ENCODE measurements around the gene RASAL1.

The RASAL1 gene

DNA sequence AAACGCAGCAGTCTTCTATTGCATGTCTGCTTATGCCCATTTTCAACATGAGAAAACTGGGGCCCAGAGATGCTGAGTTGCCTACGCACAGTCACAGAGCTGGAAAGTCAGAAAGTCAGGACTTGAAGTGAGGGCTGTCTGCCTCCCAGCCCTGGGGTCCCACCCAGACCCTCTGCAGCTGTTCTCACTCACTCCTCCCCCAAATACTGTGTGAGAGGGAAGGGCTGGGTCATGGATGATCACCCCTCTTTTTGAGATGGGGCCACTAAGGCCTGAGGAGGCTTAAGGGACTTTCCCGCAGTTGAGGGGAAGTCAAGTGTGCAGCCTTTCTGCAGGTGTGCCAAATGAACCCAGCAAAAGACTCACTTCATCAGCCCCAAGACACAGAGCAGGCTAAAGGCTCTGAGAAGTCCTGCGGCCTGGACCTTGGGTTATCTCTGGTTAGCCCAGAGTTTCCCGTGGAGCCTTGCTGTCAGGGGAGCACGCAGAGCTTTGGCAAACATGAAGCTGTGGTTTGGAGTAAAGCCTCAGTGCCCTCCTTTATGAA, 60.4 kb downstream of the RASAL1 start:
- Mint-ChIP-seq H3K27me3 (no peaks in the 10 kb centered on the region), H3K27ac (peak overlapping the region; percentile 15), H3K36me3 (ENCODE audit: low read depth) (no peaks in the 10 kb centered on the region), H3K4me1 (peaks cover 45% of the 10 kb centered on the region), H3K4me3 (no peak overlapping the region), H3K9me3 (no peaks in the 10 kb centered on the region)
- DNase-seq (no peak), ATAC-seq (peak; percentile 30)

DNA sequence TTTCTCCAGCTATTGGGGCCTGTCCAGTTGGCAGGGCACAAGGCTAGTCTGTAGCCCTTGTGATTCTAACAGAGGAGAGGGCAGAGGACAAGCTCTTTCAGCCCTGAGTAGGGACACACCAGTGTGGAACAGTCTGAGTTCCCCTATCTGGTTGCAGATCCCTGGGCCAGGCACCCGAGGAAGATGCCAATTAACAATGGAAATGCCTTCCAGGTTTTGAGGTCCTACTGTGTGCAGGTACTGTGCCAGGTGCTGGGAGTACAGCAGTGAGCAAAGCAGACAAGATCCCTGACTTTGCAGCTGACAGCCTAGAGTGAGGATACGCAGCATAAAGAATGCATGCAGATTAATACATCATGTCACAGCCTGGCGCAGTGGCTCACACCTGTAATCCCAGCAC, 62.0 kb downstream of the RASAL1 start:
- Mint-ChIP-seq H3K9me3 (no peaks in the 10 kb centered on the region), H3K27ac (no peak overlapping the region), H3K27me3 (no peaks in the 10 kb centered on the region), H3K4me1 (peaks cover 53% of the 10 kb centered on the region), H3K36me3 (ENCODE audit: low read depth) (no peaks in the 10 kb centered on the region), H3K4me3 (no peak overlapping the region)
- no peak for DNase-seq
- ATAC-seq: no peak

DNA sequence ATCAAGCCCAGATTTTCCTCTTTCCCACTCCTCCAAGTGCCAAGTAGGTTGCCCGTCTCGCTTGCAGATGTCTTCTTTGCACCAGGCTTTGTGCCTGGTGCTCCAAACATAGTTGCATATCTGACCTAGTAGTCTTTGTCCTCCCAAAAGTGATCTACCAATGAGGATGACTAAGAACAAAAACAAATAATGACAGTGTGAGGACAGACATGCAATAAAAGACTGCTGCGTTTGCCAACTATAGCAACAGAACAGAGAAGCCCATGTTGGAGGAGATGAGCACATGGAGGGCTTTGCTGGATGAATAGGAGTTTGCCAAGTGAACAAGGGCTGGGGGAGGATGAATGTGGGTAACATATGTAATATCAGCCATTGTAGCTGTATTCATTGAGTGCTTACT, 63.4 kb downstream of the RASAL1 start:
- H3K4me3 Mint-ChIP-seq: no peak overlapping the region
- ATAC-seq: no peak
- H3K27me3 Mint-ChIP-seq: no peaks in the 10 kb centered on the region
- no peak for DNase-seq
- peaks cover 63% of the 10 kb centered on the region for H3K4me1 Mint-ChIP-seq
- H3K9me3 Mint-ChIP-seq: no peaks in the 10 kb centered on the region
- no peaks in the 10 kb centered on the region for H3K36me3 Mint-ChIP-seq (ENCODE audit: low read depth)
- H3K27ac Mint-ChIP-seq: no peak overlapping the region

DNA sequence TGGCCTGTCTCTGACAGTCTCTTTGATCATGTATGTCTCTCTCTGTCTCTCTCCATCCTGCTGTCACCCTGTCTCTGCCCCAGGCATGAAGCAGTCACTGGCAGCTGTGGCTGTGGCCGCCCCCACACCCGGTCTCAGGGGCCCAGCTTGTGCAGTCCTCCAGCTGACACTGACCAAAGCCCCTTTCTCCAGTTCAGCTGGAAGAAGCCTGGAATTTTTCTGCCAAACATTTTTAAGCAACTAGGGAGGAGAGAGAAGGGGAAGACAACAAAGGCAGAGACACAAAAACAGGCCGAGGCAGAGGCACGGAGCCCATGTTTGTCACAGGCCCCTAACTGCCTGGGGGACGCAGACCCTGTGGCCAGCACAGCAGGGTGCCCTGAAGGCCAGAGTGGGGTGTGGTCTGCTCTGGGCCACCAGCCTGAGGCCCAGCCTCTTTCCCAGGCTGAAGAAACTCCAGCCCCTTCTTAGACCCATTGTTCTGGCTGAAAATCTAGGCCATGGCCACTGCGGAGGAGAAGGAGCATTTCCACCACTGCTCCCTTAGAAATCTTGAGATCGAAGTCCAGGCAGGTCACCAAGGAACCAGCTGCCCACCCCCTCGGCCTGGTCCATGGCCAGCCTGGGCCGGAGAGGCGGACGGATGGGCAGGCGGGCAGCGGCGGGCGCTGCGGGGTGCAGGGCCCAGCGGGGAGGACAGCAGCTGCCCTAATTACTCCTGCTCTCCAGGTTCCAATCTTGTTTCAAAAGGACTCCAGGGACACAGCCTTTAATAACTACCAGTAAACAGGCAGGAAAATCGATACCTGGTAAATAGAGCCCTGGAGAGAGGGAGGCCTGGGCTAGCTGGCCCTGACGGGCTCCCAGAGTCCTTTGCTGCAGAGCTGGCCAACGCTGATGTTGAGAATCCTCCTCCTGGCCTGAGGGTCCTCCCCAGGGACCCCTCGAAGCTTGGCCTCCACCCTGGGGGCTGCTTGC, 64.1 kb downstream of the RASAL1 start:
- peaks cover 70% of the 10 kb centered on the region for H3K4me1 Mint-ChIP-seq
- peak overlapping the region; percentile 67 for H3K27ac Mint-ChIP-seq
- no peak for ATAC-seq
- no peaks in the 10 kb centered on the region for H3K36me3 Mint-ChIP-seq (ENCODE audit: low read depth)
- no peak for DNase-seq
- H3K4me3 Mint-ChIP-seq: peak overlapping the region; percentile 65
- H3K9me3 Mint-ChIP-seq: no peaks in the 10 kb centered on the region
- no peaks in the 10 kb centered on the region for H3K27me3 Mint-ChIP-seq

DNA sequence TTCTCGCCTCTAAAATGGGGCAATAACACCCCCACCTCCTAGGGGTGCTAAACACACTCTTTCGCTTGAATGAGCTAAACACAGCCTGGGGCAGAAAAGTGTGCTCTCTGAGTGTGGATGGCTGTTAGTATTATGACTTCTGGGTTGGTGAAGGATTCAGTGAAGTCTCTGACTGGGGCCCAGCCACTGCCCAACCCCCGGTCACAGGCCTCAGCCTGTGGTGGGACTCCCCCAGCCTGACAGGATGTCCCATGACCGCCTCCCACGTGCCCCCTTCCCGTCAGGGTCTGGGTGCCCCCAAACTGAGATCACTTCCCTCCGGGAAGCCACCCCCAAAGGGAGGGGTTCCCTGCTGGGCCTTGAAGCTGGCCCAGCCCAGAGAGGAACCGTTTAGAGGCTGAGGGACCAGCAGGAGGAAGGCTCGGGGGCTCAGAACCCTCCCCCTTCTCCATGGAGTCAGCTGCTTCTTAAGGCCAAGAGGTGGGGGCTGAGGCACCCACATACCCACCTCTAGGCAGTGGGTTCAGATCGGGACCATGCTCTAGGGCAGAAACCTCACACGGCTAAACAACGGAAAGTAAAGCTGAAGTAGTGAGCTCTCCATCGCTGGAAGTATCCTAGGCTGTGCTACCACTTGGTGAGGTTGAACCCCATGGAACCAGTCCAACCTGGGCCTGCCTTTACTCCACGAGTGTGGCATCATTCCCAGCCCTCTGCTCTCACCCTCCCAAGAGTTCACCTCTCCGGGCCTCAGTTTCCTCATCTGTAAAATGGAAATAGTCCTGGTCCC, 65.2 kb downstream of the RASAL1 start:
- Mint-ChIP-seq H3K9me3 (no peaks in the 10 kb centered on the region), H3K36me3 (ENCODE audit: low read depth) (no peaks in the 10 kb centered on the region), H3K27me3 (no peaks in the 10 kb centered on the region), H3K4me1 (peaks cover 68% of the 10 kb centered on the region), H3K27ac (peak overlapping the region; percentile 79), H3K4me3 (peak overlapping the region; percentile 65)
- ATAC-seq: peak; percentile 84
- peak; percentile 78 for DNase-seq

DNA sequence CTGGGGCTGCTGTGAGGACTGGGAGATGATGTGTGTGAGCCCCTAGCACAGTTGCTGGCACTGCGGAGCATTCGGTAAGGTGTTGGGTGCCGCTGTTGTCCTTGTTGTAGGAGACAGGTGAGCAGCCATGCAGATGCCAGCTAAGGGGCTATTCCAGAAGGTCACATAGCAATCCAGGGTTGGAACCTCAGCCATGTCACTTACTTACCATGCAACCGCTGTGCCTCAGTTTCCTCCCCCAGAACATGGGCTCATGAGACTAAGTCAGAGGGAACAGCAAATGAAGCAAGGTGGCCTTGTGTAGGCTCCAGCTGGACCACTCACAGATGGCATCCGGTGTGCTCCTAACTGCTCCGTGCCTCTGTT, 65.8 kb downstream of the RASAL1 start:
- ATAC-seq (no peak), DNase-seq (no peak)
- Mint-ChIP-seq H3K4me3 (peak overlapping the region; percentile 63), H3K27ac (peak overlapping the region; percentile 79), H3K36me3 (ENCODE audit: low read depth) (no peaks in the 10 kb centered on the region), H3K27me3 (no peaks in the 10 kb centered on the region), H3K4me1 (peaks cover 66% of the 10 kb centered on the region), H3K9me3 (no peaks in the 10 kb centered on the region)

DNA sequence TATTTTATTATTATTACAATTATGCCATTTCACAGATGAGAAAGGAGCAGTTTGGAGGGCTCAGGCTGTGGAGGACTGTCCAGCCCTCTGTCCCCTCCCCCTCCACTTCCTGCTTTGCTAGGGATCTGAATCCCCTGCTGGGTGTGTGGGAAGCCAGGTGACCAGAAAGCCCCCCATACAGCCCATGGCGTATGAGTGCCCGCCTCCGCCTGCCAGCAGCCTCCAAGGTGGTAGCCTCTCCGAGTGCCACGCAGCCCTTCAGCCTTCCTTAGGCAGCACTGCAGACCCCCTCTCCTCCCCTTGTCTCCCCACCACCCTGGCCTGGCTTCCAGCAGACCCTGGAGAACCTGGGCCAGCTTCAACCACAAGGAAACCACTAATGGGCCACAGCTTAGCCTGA, 66.4 kb downstream of the RASAL1 start:
- ATAC-seq (no peak), DNase-seq (no peak)
- Mint-ChIP-seq H3K36me3 (ENCODE audit: low read depth) (no peaks in the 10 kb centered on the region), H3K9me3 (no peaks in the 10 kb centered on the region), H3K4me1 (peaks cover 63% of the 10 kb centered on the region), H3K27me3 (no peaks in the 10 kb centered on the region), H3K27ac (no peak overlapping the region), H3K4me3 (no peak overlapping the region)

DNA sequence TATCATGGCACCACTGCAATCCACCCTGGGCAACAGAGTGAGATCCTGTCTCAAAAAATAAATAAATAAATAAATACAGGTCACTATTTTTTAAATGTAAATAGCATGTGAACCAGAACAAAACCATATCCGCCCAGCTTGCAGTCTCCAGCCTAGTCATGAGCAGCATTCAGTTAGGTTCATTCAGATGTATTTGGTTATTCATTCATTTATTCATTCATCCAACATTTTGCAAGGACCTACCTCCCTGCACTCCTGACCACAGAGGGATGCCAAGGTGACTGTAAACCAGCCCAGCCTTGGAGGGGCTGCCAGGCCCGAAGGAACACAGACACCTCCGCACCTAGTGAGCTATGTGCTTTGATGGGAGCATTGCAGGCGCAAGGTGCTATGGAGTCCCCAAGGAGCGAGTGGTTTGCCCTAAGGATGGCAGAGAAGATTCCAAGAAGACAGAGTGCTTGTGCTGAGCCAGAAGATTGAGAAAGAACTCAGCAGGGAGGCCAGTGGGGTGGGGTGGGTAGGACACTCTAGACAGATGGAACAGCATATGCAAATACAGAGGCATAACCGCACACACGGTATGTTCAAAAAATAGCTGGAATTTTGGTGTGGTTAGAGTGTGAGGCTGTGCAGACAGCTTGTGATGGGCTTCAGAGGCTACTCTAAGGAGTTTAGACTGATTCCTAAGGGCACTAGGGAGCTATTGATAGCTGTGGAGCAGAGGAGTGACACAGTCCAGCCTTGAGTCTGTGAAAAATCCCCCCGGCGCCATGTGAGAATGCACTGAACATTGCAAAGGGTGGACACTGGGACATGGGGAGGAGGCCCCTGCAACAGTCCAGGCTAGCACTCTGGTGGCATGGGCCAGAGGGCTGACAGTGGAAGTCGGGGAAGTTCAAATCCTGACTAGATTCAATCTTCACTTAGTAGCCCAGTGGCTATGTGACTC, 67.3 kb downstream of the RASAL1 start:
- Mint-ChIP-seq H3K9me3 (no peaks in the 10 kb centered on the region), H3K4me3 (no peak overlapping the region), H3K27me3 (no peaks in the 10 kb centered on the region), H3K36me3 (ENCODE audit: low read depth) (no peaks in the 10 kb centered on the region), H3K27ac (no peak overlapping the region), H3K4me1 (peaks cover 57% of the 10 kb centered on the region)
- ATAC-seq: no peak
- DNase-seq: no peak

DNA sequence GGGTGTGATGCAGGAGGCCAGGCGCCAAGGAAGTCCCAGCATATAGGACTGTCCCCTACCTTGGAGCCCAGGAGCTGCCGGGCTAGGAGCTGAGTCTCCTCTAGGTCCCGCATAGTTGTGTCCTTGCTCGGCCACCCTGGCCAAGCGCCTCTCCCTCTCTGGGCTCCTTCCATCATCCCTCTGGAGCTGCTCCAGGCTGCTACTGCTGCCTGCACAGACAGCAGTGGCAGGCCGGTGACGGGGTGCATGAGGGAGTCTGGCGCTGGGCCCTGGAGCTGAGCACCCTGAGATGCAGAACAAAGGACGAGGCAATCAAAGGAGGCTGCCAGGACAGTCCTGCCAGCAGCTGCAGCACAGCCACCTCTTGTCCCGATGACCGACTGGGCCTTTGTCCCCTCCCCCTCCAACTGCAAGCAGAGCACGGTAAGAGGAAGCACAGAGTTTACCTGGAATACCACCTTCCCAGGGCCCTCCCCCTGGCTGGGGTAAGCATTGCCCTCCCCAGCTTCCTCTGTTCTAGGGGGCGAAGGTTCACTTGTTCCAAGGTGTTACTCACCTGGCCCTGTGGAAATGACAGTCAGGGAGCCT, 68.7 kb downstream of the RASAL1 start:
- Mint-ChIP-seq H3K9me3 (no peaks in the 10 kb centered on the region), H3K4me1 (peaks cover 54% of the 10 kb centered on the region), H3K4me3 (no peak overlapping the region), H3K27ac (no peak overlapping the region), H3K27me3 (no peaks in the 10 kb centered on the region), H3K36me3 (ENCODE audit: low read depth) (no peaks in the 10 kb centered on the region)
- DNase-seq (no peak), ATAC-seq (no peak)

DNA sequence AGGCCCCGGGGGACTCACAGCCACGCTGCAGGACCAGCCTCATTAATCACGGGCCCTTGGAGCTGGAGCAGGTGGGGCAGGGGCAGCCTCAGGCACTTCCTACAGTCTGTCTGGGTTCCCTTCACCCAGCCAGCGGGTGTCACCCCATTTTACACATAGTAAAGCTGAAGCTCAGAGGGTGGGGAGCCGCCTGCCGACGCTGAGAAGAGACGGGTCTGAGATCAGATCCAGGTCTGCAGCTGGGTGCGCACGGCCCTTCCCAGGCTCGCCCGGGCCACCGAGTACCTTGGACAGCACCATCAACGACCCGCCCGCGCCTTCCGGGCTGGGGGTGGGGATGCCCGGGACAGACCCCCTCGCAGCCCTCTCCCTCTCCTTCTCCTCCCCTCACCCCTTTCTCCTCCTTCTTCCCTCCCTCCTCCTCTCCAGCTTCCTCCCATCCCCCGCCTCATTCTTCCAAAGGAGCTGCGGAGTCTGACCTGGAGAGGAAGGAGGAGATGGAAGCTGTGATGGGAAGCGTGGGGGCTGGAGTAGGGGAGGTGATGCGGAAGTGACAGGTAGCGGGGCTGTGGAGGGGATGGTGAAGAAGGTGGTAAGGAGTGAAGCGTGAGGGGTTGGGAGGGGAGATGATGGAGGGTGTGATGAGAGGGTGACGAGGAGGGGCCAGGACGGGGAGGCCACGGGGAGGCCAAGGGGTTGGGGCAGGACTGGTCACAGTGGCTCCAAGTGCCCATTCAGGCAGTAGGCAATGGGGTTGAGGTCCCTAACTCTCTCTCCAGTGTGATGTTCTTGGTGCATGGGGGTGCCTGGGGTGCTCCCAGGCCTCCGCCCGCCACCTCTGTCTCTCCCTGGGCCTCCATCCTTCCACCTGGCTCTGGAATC, 70.2 kb downstream of the RASAL1 start:
- Mint-ChIP-seq H3K27me3 (no peaks in the 10 kb centered on the region), H3K9me3 (no peaks in the 10 kb centered on the region), H3K4me3 (no peak overlapping the region), H3K27ac (no peak overlapping the region), H3K4me1 (peaks cover 49% of the 10 kb centered on the region), H3K36me3 (ENCODE audit: low read depth) (no peaks in the 10 kb centered on the region)
- ATAC-seq (no peak), DNase-seq (no peak)

DNA sequence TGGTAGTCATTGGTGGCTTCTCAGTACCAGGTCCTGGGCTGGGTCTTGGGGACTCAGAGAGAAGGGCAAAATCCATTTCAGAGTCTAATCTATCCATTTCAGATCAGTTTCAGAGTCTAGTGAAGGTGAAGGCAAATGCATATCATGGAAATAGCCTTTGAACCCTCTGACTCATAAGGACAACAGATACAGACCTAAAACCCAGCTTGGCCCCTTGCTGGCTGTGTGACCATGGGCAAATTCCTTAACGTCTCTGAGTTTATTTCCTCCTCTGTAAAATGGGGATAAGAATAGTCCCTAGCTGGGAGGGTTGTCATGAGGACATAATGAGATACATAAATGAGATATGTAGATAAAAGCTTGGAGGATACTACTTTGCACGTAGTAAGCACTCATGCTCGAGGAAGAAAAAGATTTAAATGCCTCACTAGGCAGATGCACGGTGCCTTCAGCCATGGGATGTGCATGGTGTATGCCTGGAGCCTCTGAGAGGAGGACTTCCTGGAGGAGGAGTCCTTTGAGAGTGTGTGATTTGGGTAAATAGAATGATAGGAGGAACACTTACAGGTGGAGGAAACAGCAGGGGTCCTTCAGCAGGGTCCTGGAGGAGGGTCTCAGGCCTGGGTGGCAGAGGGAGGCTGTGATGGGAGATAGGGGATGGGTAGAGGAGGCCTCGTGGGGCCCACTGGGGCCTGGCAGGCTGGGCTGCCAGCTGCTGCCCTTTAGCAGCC, 71.0 kb downstream of the RASAL1 start:
- DNase-seq: no peak
- Mint-ChIP-seq H3K27me3 (no peaks in the 10 kb centered on the region), H3K27ac (no peak overlapping the region), H3K9me3 (no peaks in the 10 kb centered on the region), H3K4me1 (peaks cover 41% of the 10 kb centered on the region), H3K4me3 (no peak overlapping the region), H3K36me3 (ENCODE audit: low read depth) (no peaks in the 10 kb centered on the region)
- ATAC-seq: no peak

DNA sequence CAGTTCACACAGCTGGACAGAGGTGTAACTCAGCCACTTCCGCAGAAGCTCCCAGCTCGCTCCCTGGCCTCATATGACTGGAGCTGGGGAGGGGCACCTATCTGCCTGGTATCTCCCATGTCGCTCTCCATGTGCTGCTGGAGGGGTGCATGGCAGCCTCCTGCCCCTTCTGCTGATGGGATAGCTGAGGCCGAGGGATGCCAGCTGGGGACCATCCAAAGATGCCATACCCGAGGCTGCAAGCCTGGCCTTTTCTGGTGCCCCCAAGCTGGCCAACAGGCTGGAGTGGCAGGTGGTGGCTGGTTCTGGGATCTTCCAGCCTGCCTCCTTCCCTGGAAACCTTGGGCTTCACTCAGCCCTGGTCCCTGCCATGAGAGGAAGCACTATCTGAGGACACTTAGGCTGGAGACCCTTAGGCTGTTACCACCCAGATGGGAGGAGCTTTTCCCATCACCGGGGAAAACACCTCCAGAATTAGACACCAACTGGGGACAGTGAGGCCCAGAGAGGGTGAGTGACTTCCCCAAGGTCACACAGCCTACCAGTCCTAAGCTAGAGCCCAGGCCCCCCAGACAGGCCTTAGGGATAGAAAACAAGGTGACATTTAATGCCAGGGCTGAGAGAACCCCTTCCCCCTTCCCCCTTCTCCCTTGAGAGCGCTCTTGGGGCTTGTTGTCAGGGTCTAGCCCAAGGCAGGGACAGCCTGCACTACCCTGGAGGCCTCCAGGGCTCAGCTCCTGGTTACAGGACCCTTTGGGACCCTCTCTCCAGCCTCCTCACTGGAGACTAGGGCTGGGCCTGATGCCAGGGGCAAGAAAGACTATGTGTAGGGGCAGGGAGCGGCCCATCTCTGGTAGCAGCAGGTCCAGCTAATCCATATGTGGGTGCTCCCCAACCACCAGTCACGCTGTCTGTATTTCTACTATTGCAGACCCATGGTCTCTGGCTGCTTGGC, 71.9 kb downstream of the RASAL1 start:
- H3K4me1 Mint-ChIP-seq: peaks cover 36% of the 10 kb centered on the region
- H3K27ac Mint-ChIP-seq: no peak overlapping the region
- DNase-seq: no peak
- H3K4me3 Mint-ChIP-seq: no peak overlapping the region
- no peaks in the 10 kb centered on the region for H3K36me3 Mint-ChIP-seq (ENCODE audit: low read depth)
- no peaks in the 10 kb centered on the region for H3K9me3 Mint-ChIP-seq
- no peaks in the 10 kb centered on the region for H3K27me3 Mint-ChIP-seq
- ATAC-seq: no peak

Measured in activated naive CD8-positive, alpha-beta T cell treated with anti-CD3 and anti-CD28 coated beads, Interleukin-2, amount 50 U/mL, for 24 hours (primary cell).